Eye (tissue), 1 donor: ENCODE data around the gene WSCD1.
A peak's percentile ranks its signal among the peaks of the same experiment; 100 is the strongest.

ENCODE experiments used
- DNase-seq: peaks from one replicate; pipeline ENCODE4 v3.0.0-alpha.2; 2015

The WSCD1 gene

GRCh38 chr17:6086603-6087400, 16.6 kb downstream of the WSCD1 start:
- no peak for DNase-seq

DNA sequence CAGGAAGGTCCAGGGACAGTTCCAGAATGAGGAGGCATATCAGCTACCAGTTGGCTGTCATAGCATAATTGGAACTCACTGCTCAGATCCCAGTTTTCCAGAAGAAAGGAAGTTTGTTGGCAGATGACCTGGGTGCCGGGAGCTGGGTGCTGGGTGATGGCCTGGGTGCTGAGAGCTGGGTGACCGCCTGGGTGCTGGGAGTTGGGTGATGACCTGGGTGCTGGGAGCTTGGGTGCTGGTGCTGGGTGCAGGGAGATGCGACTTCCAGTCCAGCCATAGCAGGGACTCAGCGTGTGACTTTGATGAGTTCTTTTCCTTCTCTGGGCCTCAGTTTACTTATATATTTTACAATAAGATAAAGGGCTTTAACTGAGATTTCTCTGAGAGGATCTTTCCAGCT, 18.0 kb downstream of the WSCD1 start:
- no peak for DNase-seq

DNA sequence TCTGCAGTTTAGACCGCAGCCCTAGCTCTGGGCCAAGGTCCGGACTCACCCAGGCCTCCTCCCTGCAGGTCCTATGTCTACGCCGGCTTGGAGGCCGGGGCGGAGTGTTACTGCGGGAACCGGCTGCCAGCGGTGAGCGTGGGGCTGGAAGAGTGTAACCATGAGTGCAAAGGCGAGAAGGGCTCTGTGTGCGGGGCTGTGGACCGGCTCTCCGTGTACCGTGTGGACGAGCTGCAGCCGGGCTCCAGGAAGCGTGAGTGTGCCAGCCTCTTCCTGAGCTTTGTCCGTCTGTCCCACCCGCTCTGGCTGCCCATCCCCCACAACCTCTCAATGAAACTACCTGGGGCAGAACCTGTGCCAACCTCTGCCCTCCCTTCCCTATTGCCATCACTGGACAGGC, 20.1 kb downstream of the WSCD1 start:
- no peak for DNase-seq

DNA sequence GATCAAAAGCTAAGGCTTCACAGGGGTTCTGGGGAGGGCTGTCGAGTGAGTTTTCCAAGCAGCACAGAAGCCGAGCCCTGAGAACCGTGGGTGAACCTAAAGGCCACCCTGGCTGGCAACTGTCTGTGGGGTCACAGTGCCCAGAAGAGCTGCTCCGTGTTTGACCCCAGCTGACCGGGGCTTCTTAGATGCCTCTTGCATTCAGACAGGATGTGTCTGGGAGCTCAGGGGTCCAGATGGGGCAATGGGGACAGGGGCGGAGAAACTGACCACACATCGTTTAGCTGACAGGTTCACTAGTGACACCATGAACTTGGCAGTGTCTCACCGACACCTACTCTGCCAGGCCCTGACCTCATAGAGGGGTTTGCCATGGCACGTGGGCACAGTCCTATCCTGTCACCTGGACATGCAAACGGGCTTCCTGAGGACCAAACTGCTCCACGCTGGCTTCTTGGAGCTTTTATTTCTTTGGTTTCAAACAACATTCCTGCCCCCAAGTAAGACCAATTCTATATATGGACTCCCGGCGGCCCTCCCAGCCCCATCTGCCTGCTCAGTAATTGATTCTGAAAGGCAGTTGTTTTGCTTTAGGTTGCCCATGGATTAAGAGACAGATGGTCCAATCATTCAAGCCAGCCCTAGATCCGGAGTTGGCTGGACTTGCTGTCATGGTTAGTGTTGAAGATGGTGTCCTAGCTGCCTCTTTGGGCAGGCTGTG, 22.2 kb downstream of the WSCD1 start:
- DNase-seq = peak; percentile 54

GRCh38 chr17:6092903-6093468, 22.8 kb downstream of the WSCD1 start:
- DNase-seq = no peak

- DNase-seq = no peak
These were observed 24.3 kb downstream of the WSCD1 start for GRCh38 chr17:6094453-6094852.

DNA sequence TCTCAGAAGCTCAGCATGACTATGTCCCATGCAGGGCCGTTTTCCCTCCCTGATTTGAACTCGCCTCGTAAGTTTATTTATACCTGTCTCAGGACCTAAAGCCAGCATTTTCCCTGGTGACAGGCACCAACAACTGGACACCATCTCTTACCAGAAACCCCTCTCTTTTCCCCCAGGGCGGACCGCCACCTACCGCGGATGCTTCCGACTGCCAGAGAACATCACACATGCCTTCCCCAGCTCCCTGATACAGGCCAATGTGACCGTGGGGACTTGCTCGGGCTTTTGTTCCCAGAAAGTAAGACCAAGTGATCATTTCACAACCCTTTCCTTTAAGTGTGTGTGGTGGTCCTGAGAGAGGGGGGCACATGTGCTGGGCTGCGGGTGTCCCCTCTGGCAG, 24.7 kb downstream of the WSCD1 start:
- no peak for DNase-seq

- no peak for DNase-seq
These were observed 25.3 kb downstream of the WSCD1 start for GRCh38 chr17:6095501-6095900.

DNA sequence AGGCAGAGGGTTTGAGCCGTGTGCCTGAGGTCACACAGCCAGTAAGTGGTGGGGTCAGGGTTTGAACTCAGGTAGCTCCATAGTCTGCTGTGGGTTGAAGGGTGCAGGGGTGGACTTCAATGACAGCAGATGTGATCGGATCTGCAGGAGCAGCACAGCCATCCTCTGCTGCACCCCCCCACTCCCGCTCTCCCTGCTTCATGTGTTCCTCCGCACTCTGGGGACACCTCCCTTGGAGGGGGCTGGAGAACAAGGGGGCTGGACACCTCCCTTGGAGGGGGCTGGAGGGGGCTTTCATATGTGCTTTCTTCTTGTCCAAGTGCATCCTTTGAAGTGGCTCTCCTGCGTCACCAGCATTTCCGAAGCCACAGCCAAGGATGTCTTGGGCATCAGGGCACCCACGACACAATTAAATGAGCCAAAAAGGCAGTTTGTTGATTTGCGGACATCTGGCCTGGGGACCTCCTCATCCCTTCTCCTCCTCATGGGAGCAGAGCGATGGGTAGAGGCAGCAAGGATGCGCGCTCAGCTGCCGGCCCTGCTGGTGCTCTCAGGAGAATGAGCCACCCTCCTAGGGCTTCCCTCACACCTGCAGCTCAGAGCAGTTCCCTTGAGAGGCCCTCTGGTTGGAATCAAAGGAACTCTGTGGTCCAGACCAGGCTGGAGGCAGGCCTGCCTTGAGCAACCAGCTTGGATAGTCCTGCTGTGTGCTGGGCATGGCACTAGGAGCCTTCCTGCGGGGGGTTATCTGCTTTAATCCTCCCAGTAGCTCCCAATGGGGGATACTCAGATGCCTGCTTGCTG, 26.2 kb downstream of the WSCD1 start:
- DNase-seq = no peak

DNA sequence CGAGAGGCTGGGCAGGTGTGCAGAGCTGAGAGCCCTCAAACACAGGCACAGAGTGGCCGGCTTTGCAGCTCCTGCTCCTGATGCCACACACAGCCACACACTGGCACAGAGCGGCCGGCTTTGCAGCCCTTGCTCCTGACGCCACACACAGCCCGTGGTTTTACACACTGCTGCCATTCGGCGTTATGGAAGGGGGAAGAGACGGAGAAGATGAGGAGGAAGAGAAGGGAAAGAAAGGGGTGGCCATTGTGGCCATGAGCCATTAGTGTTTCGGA, 26.8 kb downstream of the WSCD1 start:
- no peak for DNase-seq

DNA sequence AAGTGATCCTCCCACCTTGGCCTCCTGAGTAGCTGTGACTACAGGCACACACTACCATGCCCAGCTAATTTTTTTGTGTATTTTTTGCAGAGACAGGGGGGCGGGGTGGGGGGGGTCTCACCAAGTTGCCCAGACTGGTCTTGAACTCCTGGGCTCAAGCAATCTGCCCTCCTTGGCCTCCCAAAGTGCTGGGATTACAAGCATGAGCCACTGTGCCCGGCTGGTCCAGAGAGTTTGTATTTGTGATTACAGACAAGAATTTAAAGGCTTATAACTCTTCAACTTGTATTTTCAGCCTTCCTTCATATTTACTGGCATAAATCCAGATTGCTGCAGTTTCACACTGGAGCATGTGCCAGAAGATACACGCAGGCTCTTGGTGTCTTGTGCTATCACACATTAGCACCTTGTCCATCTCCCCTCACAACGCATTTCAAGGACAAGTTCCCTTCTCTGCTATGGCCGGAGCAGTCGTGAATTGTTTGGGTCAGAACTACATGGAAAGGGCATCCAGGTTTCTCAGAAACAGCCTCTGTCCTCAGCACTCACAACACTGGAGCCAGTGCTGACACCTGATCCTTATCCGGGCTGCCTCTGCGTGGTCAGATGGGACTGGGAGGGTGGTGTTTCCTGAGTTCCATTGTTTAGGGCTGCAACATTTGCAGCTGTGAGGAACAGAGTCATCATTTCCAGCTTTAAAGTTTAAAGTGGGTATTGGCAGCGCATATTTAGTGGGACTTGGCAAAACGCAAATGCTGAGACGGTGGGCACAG, 28.1 kb downstream of the WSCD1 start:
- DNase-seq = no peak

- no peak for DNase-seq
These were observed 28.6 kb downstream of the WSCD1 start for GRCh38 chr17:6098823-6099180.

- no peak for DNase-seq
These were observed 29.3 kb downstream of the WSCD1 start for GRCh38 chr17:6099492-6099891.

DNA sequence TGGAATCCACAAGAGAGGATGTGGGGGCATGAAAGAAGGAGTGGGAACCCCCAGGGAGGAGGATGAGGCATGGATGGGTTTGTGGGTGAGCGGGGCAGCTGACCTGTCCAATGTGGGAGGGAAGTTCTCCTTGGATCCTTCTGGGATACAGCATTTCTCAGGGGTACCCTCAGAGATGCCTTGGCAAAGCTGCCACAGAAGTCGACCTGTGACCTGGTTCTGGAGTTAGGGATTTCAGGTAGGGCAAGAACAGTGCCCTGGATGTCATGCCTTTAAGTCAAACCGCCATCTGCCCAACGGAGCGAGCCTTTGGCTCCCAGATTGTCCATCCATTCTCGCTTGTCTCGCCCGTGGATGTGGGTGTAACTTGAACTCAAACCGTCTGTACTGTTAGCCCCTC, 30.0 kb downstream of the WSCD1 start:
- DNase-seq = no peak

GRCh38 chr17:6100891-6101500, 30.8 kb downstream of the WSCD1 start:
- no peak for DNase-seq

DNA sequence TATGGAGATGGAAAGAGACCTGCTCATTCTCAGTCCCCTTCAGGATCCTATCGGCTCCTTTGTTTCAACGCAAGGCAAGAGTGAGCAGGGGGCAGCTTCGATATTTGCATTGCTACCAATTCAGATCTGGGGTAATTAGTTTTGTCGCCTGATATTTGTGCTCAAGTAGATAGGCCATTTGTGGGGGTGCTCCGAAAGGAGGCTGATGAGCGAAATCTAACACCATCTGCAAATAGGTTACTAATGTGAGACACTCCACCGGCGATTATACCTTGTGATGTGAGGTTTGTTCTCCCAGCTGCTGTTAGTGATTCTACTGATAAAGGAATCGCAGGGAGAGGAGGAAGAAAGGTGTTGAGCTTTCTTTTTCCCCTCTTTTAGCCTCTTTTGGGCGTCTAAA, 31.5 kb downstream of the WSCD1 start:
- no peak for DNase-seq

GRCh38 chr17:6102615-6103014, 32.4 kb downstream of the WSCD1 start:
- DNase-seq = no peak

- DNase-seq = peak; percentile 30
These were observed 34.9 kb downstream of the WSCD1 start for GRCh38 chr17:6104956-6105648.

- DNase-seq = no peak
These were observed 35.4 kb downstream of the WSCD1 start for GRCh38 chr17:6105649-6106007.

GRCh38 chr17:6106212-6106611, 36.0 kb downstream of the WSCD1 start:
- no peak for DNase-seq

GRCh38 chr17:6107791-6108190, 37.6 kb downstream of the WSCD1 start:
- no peak for DNase-seq

DNA sequence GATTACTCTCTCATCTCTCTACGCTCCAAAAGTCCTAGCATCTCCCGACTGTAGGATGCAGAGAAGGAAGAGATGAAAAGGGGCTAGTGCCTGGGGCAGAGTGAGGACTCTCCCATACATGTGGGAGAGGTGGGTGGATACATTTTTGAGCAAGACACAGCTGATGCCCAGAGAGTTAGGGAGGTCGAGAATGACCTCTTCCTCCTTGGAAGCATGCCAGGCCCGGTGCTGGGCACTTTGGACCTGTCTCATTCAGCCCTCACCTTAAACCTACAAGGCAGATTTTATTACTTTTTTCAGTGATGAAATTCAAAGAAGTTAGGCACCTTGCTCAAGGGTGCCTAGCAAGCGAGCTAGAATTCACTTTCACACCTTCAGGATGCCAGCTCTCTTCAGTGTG, 38.2 kb downstream of the WSCD1 start:
- DNase-seq = no peak
